HG03060 (cell line): ENCODE results near the gene BARX1.

Experiments used
- ATAC-seq: cut with Tn5 transposase; IDR thresholded peaks from one replicate; pipeline ENCODE4 v1.9.1; 2021; ENCODE audit warnings: low read depth, moderate number of reproducible peaks; ENCODE audit not compliant: unreplicated experiment

BARX1 gene

GRCh38 chr9:93929231-93929630, 25.9 kb downstream of the BARX1 start:
- no peak for ATAC-seq

- ATAC-seq: no peak
These were observed 32.6 kb downstream of the BARX1 start for GRCh38 chr9:93922535-93922934.

- ATAC-seq: no peak
These were observed 34.9 kb downstream of the BARX1 start for GRCh38 chr9:93920131-93920800.

- ATAC-seq: no peak
These were observed 37.1 kb downstream of the BARX1 start for GRCh38 chr9:93918061-93918460.

GRCh38 chr9:93917121-93917853, 37.9 kb downstream of the BARX1 start:
- ATAC-seq: no peak

GRCh38 chr9:93916358-93916757, 38.8 kb downstream of the BARX1 start:
- no peak for ATAC-seq

GRCh38 chr9:93911801-93912554, 43.2 kb downstream of the BARX1 start:
- ATAC-seq: no peak

- no peak for ATAC-seq
These were observed 43.9 kb downstream of the BARX1 start for GRCh38 chr9:93911136-93911745.

- ATAC-seq: no peak
These were observed 44.6 kb downstream of the BARX1 start for GRCh38 chr9:93910598-93910997.

GRCh38 chr9:93910196-93910595, 45.0 kb downstream of the BARX1 start:
- no peak for ATAC-seq

GRCh38 chr9:93909242-93909616, 45.9 kb downstream of the BARX1 start:
- ATAC-seq: no peak

GRCh38 chr9:93908591-93909241, 46.4 kb downstream of the BARX1 start:
- no peak for ATAC-seq

GRCh38 chr9:93907551-93908199, 47.5 kb downstream of the BARX1 start:
- ATAC-seq: no peak

GRCh38 chr9:93906195-93906880, 48.8 kb downstream of the BARX1 start:
- ATAC-seq: no peak

- no peak for ATAC-seq
These were observed 49.6 kb downstream of the BARX1 start for GRCh38 chr9:93905473-93906133.

GRCh38 chr9:93904649-93905472, 50.3 kb downstream of the BARX1 start:
- ATAC-seq: no peak

GRCh38 chr9:93903886-93904648, 51.1 kb downstream of the BARX1 start:
- no peak for ATAC-seq
